Right ventricle myocardium superior (tissue), 1 donor: Measurements from ENCODE around the gene CIT. TPM values are rescaled to one million over a fixed set of nuclear protein-coding genes. Genes with fewer than 3 reads are reported as not detected.

ENCODE experiments used
- ATAC-seq: fragments of 200-7000 bp; cut with Tn5 transposase; one replicate; pipeline ENCODE4 v1.9.1; 2020; ENCODE audit warnings: mild to moderate bottlenecking; ENCODE audit not compliant: poor library complexity
- DNase-seq: peaks from one replicate; pipeline ENCODE4 v3.0.0-alpha.2; 2020
- intact Hi-C: fragments of 100-400 bp; cut with DNase I; formaldehyde crosslinking; loops from one replicate; pipeline ENCODE4 v1.11.2; 2022
- total RNA-seq: library from RNA; stranded (reverse); fragmentation: NEBNext Ultra II Directional; extraction: Animal tissue kit (Norgen Biotek cat#: 25700); gene quantifications from one replicate; pipeline ENCODE4 v1.2.1, GENCODE V29; 2021
- donor health status: DM: no; HTN: yes; CAD: no; lungs with severe emphysema.

Gene CIT
- total RNA-seq, 1 donor from 2014 or later = 2.6 TPM

GRCh38 chr12:119687879-119688278 is 189.2 kb downstream of the CIT start:
- intact Hi-C loops = no loop called here
- ATAC-seq (no peak), DNase-seq (no peak)

- ATAC-seq (no peak), DNase-seq (no peak)
- intact Hi-C loops = no loop called here
Measured at GRCh38 chr12:119687406-119687805, 189.7 kb downstream of the CIT start.

GRCh38 chr12:119686776-119687175 is 190.3 kb downstream of the CIT start:
- ATAC-seq (no peak), DNase-seq (no peak)
- intact Hi-C loops = no loop called here

- DNase-seq = no peak
- intact Hi-C loops = no loop called here
- ATAC-seq = no peak
Measured at GRCh38 chr12:119686355-119686754, 190.8 kb downstream of the CIT start.

- intact Hi-C loops = no loop called here
- DNase-seq = no peak
- ATAC-seq = no peak
Measured at GRCh38 chr12:119685375-119685774, 191.7 kb downstream of the CIT start.

GRCh38 chr12:119684711-119685369 is 192.3 kb downstream of the CIT start:
- ATAC-seq (no peak), DNase-seq (no peak)
- intact Hi-C loops = no loop called here

GRCh38 chr12:119683816-119684215 is 193.3 kb downstream of the CIT start:
- DNase-seq = no peak
- no peak for ATAC-seq
- intact Hi-C loops = no loop called here

GRCh38 chr12:119683413-119683812 is 193.7 kb downstream of the CIT start:
- ATAC-seq (no peak), DNase-seq (no peak)
- intact Hi-C loops = no loop called here

- DNase-seq (no peak), ATAC-seq (peak; percentile 36)
- intact Hi-C loops = no loop called here
Measured at GRCh38 chr12:119682639-119683252, 194.4 kb downstream of the CIT start.

GRCh38 chr12:119681728-119682638 is 195.1 kb downstream of the CIT start:
- ATAC-seq (no peak), DNase-seq (no peak)
- intact Hi-C loops = no loop called here

GRCh38 chr12:119681111-119681510 is 196.0 kb downstream of the CIT start:
- intact Hi-C loops = no loop called here
- DNase-seq = no peak
- no peak for ATAC-seq

- no peak for DNase-seq
- no peak for ATAC-seq
- intact Hi-C loops = no loop called here
Measured at GRCh38 chr12:119679490-119679889, 197.6 kb downstream of the CIT start.

GRCh38 chr12:119679081-119679480 is 198.0 kb downstream of the CIT start:
- intact Hi-C loops = no loop called here
- DNase-seq = no peak
- ATAC-seq = no peak

GRCh38 chr12:119678459-119678858 is 198.7 kb downstream of the CIT start:
- ATAC-seq = no peak
- intact Hi-C loops = no loop called here

GRCh38 chr12:119676573-119676972 is 200.5 kb downstream of the CIT start:
- ATAC-seq (no peak), DNase-seq (no peak)
- intact Hi-C loops = no loop called here

More at GRCh38 chr12:119678459-119678858, 198.7 kb downstream of the CIT start:
- no peak for DNase-seq

- intact Hi-C loops = no loop called here
- ATAC-seq (no peak), DNase-seq (no peak)
Measured at GRCh38 chr12:119676022-119676421, 201.1 kb downstream of the CIT start.

- intact Hi-C loops = no loop called here
- no peak for ATAC-seq
- no peak for DNase-seq
Measured at GRCh38 chr12:119674560-119674959, 202.6 kb downstream of the CIT start.

GRCh38 chr12:119673634-119674033 is 203.5 kb downstream of the CIT start:
- intact Hi-C loops = no loop called here
- DNase-seq = no peak
- peak; percentile 51 for ATAC-seq

GRCh38 chr12:119672194-119672593 is 204.9 kb downstream of the CIT start:
- ATAC-seq = no peak
- intact Hi-C loops = no loop called here

GRCh38 chr12:119671070-119671469 is 206.1 kb downstream of the CIT start:
- DNase-seq (no peak), ATAC-seq (no peak)
- intact Hi-C loops = no loop called here

More at GRCh38 chr12:119672194-119672593, 204.9 kb downstream of the CIT start:
- DNase-seq = no peak
